CD4-positive, alpha-beta T cell treated with Interleukin-4 for 4 hours (primary cell): ENCODE data around the gene COL28A1.

ENCODE experiments used
- DNase-seq: peaks from one replicate; pipeline ENCODE4 v3.0.0-alpha.2; 2020

The COL28A1 gene

DNA sequence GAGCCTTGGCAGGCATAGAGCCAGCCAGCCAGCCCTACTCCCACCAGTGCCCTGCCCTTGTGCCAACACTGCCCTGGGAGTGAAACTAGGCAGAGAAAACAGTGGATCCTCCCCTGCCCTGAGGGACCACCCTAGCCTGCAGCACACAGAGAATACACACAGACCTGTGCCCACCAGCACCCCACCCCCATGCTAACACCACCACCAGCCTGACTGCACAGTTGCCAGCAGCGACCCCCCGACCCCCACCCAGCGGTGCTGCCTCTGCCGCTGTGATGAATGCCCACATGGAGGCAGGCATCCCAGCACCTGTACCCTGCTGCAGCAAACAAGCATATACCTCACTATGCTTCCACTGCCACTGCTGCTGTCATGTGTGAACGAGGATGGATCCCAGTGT lies 21.6 kb upstream of the COL28A1 start:
- DNase-seq, result no peak

DNA sequence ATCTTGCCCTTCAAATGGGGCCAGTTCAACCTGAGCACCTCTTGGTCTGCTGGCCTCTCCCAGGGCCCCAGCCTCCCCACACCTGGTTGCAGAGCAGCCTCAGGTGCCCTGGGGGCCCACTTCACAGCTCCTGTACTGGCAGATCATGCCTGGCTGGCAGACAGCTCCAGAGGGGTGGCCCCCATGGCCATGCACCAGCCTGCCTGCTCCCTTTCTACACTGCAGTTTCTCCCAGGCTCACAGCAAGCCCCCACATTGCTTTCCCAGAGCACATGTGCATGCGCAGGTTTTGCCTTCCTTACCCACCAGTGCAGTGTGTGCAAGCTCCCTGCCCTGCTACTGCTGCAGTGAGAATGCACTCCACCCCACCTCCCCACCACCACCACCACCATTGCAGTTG lies 21.2 kb upstream of the COL28A1 start:
- DNase-seq, result no peak

DNA sequence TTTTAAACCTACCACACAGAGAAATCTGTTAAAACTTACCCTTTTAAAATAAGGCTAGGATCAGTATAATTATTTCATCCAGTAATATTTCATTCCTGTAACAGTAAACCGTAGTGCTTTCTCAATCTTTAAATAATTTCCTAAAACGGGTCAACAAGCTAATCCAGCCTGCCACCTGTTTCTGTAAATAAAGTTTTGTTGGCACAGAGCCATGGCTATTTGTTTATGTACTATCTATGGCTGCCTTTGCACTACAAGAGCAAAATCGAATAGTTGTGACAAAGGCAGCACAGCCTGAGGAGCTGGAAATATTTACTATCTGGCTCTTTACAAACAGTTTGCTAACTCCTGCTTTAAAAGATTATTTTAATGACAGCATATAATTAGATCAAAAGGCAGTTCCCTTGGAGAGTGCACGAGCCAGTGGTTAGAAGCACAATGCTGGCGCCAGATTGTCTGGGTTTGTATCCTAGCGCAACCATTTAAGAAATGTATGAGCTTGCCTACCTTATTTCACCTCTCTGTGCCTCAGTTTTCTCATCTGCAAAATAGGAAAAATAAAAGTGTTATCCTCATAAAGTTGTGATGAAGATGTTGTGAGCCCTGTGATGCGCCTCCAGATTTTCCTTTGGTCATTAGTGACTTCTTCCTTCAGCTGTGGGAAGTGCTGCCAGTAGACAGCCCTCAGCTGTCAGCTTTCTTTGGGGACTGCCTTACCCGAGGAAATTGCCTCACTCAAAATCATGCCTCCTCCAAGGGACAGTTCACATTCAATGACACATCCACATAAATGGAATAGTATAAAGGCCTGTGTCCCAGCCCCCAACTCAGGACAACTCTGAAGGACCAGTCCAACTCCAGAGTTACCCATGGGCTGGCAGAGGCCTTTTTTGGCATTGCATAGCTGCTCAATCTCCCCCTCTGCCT lies 19.2 kb upstream of the COL28A1 start:
- DNase-seq, result no peak

DNA sequence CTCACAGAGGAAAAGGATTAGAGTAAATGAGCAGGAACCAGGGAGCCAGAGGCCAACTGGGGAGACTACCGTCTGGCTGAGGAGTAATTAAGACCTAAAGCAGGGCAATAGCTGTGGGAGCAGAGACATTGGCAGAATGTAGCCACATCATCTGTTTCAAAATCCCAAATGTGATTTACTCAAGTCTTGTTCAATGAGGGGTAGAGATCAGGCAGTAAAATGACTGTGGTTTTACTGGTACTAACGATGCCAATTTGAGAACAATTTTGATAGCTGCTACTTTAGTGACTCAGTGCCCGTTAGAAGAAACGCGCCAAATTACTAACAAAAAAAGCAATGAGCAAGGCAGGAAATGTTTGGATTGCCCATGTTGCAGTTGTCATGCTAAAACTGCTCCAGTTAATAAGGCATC lies 18.4 kb upstream of the COL28A1 start:
- DNase-seq, result no peak

DNA sequence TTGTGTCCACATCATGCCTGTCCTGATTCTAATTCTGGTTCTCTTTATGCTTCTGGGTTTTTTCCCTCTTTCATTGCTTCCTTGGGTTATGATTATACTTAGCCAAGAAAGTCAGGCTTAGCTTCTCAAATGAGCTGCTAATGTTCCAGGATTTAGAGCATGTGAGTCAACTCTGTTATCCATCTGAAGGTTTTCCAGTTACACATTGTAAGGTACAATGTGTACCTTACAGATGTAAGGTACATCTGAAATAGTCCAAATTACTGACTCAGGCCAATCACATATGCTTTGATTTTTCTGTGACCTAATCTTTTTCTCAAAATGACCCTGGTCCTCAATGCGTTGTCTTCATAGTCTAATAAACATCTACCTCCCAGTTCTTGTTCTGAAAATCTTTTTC lies 17.7 kb upstream of the COL28A1 start:
- no peak for DNase-seq

DNA sequence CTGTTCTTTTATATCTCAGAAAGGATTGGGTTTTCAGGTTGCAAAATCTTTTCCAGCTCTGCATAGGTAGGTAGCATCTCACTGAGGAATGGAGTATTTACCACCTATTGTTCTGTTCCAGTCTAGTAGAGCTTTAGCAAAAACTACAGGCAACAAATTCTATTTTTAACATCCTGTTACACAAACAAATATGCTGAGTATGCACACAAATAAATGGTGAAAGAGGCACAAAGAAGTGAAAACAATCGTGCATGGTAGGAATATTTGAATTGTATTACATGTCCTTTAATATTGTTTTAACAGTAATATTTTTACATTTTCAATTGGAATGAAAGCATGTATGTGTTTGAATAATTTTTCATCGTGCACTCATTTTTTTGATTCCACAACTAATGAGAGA lies 16.5 kb upstream of the COL28A1 start:
- no peak for DNase-seq

DNA sequence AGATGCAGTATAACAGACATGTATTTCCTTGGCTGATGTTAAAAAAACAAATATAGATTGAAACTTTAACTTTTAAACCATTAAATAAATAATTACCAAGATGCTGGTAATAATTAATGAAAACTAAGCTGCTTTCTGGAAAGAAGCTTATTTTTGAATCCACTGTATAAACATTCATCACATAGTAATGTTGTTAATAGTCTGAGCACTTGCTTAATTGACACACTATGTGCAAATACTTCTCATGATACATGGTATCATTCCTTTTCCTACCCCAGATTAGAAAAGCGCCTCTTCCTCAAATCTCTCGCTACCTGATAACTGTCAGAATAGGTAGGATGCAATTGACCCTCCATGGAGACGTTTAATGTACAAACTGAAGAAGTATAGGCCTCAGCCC lies 15.0 kb upstream of the COL28A1 start:
- no peak for DNase-seq

DNA sequence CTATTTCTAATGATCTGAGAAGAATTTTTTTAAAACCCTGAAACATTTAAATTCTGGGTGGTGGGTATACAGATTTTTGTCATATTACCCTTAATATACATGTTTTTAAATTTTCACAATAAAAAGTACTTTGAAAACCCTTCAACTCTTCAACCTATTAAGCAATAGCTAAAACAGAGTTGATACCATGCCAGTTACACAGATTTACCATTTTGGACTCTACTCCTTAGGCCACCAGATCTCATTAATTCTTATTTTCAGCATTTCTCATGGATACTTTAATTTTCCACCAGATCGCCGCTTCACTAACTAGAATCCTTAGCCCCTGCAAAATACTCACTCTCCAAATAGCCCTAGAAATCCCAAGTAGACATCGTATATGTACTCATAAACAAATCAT lies 12.7 kb upstream of the COL28A1 start:
- no peak for DNase-seq

DNA sequence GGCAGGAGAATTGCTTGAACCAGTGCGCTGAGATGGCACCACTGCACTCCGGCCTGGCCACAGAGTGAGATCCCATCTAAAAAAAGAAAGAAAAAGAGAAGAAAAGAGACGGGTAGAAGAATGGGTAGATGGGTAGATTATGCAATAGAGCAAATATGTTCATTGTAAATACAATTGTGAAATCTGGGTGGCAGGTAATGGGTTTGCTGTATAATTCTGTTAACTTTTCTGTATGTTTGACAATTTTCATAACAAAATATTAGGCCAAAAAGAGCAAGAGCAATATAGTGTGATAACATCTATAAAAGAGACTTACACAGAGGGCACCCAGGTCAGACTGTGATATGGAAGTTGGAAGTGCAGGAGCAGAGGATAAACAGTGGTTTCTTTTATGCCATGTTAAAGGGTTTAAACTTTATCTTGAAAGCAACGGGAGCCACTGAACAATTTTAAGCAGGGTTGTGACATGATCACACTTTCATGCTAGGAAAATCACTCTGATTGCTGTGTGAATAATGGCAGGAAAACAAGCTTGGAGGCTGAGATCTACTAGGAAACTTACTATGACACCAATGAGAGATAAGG lies 6.7 kb upstream of the COL28A1 start:
- no peak for DNase-seq

DNA sequence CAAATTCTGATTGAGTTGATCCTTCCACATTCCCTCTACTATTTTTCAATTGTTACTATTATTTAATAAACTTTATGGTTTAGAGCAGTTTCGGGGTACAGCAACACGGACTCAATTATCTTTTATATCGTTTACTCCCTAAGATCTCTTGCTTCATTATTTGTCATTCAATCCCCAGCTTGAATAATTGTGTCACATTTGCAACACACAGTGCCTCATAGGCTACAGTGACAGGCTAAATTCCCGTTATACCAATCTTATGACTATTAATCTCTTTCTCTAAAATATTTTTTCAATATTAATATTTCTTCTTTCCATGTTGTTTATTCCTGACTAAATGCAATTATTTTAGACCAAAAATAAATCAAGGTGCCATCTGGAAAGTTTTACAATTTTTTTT lies 4.0 kb upstream of the COL28A1 start:
- no peak for DNase-seq

DNA sequence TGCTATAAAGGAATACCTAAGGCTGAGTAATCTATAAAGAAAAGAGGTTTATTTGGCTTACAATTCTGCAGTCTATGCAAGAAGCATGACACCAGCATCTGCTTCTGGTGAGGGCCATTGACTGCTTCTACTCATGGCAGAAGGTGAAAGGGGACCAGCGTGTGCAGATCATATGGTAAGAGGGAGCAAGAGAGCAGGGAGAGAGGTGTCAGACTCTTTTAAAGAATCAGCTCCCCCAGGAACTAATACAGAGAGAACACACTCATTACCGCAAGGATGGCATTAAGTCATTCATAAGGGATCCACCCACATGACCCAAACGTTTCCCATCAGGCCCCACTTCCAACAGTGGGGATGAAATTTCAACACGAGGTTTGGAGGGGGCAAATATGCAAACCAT lies 3.5 kb upstream of the COL28A1 start:
- DNase-seq, result no peak

DNA sequence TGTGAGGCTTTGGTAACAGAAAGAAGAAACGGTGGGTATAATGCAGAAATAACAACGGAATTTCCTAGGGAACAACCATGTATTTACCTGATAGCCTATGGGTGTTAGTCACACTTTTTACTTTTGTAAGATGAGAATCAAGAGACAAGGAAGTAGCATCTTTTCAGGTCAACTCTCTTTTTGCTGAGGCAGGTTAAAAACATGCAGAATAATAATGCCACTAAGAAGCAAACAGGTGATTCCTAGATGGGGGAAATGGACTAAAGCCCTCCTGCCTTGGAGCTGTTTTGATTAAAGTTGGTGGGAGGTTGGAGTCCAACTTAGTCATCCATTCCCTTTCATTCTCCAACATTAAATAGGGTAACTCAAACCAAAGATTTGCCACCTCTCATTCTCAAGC lies 2.0 kb upstream of the COL28A1 start:
- DNase-seq, result no peak

DNA sequence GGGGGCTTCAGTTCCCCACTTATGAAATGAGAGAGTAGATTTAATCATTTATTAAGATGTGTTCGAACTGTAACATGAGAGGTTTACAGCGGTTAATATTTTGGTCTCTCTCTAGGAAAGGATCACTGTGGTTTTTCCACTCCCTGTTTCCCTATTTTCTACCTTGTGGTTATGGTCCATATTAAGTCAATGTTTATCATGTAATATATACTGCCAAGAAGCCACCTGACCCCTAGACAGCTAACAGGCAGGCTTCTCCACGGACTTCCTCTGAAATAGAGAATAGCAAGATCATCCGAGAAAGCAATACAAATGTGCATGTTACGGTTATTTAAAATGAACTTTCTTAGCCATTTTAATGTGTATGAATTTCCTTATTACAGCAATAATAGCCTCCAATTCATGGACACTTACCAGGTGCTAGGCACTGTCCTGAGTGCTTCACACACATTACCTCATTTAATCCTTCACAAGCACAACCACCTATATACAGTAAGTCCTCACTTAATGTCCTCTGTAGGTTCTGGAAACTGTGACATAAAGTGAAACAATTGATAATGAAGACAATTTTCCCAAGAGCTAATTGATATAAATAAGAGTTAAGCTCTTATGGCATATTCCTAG lies 835 bp upstream of the COL28A1 start:
- DNase-seq, result no peak

DNA sequence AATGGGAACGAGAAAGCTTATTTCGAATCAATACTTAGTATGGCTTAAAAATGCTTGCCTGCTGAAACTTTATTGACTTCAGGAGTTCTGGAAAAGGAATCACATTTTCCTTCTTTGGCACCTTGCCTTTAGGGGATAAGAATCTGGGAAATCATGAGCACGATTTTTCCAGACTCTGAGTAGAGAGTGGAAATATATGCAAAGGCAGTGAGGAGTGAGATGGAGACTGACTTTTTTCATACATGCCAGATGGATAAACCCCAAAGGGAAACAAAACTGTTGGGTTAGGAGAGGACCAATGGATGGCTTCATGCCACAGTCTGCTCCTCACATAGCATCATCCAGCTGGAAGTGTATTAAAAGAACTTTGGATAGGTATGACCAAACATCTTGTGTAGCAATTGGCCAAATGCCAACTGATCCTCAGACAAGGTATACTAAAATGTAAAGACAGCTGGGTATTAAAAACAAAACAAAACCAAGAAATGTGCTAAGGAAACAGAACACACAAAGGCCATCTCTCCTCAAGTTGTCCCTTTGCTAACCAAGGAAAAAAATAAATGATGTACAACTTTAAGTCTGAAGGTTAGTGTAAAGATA lies 1.7 kb downstream of the COL28A1 start:
- no peak for DNase-seq

DNA sequence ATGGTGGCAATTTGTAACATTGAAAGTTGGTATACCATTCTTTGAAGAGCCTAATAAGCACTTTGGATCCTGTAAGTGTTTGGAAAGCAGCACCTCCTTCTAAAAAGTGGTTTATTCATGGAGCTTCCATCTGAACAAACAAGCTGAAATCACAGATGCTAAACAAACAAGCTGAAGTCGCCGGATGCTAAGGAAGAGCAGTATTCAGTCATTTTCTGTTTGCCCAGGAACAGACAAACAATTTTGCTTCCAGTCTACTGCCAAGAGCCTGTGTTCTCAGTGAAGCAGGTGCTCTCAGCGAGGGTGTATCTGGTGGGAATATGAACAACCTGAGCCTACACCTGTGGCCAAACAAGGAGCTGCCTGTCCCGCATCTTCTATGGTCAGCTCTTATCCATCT lies 6.3 kb downstream of the COL28A1 start:
- no peak for DNase-seq

DNA sequence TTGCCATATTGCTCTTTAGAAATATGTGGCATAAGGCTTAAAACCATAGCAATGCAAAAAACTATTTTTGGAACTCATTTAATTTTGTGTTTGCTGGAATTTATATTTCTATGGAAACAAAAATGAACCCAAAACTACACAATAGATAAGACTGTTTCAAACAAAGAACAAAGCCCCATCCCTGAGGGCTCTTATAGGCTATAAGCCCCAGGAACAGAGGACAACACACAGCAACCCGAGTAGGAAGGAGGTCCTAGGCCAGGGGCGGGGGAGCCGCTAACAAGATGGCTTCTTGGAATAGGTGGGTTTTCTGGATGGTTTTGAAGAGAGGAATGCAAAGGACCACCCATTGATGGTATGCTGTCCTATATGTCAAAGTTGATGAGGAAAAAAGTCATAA lies 8.6 kb downstream of the COL28A1 start:
- no peak for DNase-seq

DNA sequence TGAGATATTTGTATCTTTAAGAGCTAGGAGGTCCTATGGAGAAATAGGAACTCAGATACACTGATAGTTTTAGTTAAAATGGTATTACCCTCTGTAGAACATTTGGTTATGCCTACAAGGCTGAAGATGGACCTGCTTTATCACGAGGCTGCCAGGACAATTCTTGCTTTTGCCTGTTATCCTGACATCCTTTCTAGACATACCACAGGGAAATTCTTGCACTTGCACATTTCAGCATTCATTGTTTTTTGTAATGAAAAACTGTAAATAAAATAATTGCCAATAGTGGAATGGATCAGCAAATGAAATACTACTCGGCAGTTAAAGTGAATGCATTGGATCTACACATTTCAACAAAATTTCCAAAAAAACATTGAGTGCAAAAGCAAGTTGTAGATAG lies 9.7 kb downstream of the COL28A1 start:
- no peak for DNase-seq

DNA sequence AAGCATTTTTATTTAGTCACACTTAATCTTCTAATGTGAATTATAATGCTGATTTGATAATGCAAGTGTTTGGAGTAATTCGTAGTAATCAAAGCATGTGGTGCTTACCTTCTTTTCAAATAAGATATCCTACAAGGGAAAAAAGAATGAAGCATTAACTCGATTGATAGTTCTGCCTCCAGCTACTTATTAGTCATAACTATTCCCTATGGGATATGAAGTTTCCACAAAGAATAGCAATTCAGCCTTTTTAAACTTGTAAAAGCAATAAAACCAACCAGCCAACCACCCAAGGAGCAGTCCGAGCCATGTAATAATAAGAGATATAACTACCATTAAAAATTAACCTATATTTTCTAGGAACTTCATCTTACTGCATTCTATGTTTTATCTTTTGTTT lies 11.6 kb downstream of the COL28A1 start:
- no peak for DNase-seq

DNA sequence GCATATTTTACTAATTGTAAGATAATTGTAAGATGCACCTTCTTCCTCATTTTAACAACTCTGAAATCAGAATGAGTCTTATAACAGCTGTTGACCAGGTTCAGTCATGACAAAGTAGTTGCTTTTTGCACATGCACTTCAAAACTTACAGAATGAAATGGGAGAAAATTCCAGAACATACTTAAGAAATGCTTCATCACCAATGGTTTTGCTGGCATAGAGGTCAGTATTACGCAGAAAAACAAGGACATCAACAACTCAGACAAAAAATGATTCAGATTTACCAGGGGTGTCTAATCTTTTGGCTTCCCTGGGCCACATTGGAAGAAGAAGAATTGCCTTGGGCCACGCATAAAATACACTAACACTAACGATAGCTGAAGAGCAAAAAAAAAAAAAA lies 13.3 kb downstream of the COL28A1 start:
- DNase-seq, result no peak

DNA sequence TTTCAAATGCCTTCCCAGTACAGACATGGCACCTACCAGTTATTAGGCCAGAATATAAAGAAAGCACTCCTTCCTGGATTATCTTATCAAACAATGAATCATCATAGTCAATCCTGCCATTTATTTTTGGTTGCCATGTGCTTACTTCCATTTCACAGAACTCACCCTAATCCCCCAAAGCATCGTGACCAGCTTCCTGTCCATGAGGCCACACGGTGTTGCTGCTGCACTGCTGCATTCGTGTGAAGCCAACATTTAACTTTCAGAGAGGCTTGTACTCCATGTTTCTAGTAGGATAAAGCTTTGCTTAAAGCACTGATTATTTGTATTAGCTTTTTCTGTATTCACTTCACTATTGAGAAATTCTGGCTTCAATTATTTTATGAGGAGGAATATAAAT lies 14.4 kb downstream of the COL28A1 start:
- no peak for DNase-seq

DNA sequence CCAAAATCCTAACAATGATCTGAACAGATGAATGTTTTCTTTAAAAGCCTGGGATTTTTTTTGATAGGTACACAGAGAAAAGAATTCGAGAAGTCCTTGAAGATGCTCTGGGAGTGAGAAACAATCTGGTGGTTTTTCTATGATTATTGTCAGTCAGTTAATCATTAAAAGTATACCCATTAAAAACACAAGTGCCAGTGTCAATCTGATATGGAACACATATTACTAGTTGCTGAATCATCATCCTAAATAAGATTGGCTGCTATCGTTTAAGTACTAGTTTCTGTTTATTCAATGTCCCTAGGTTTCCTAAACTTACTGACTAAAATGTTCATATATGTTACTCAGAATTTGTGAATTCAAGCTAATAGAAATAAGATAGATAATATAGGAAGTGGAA lies 16.1 kb downstream of the COL28A1 start:
- no peak for DNase-seq

DNA sequence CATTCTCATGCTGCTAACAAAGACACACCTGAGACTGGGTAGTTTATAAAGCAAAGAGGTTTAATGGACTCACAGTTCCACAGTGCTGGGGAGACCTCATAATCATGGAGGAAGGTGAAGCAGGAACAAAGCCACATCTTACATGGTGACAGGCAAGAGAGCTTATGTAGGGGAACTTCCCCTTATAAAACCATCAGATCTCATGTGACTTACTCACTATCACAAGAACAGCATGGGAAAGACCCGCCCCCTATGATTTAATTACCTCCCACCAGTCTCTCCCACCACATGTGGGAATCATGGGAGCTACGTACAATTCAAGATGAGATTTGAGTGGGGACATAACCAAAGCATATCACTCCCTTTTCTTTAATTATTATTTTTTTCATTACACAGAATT lies 16.6 kb downstream of the COL28A1 start:
- no peak for DNase-seq

DNA sequence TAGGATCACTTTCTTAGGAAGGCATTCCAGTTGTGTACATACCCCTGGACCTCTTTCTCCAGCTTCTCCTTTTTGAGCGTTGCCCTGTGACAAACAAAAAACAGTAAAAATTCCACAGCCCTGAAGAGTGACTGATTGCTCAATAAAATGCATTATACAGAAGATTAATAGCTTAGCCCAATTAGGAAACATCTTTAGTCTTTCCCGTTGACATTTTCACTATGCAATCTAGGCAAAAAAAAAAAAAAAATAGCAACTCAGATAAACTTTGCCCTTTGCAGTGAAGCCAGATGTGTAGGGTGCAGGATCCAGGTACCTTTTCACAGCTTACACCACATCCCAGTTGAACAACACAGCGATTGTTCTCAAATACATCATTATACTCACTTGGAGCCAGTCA lies 17.9 kb downstream of the COL28A1 start:
- DNase-seq, result no peak

DNA sequence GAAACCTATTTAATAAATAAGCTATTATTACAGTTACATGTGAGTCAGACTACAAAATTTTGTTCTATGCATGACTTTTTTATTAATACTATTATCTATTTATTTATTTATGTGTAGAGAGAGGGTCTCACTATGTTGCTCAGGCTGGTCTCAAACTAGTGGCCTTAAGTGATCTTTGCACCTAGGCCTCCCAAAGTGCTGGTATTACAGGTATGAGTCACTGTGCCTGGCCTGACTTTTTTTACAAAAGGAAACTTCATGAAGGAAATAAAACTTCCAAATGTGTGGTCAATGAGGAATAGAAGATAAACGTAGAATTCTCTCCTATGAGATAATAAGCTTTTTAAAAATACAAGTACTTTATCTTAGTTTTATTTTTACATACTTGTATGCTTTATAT lies 19.0 kb downstream of the COL28A1 start:
- DNase-seq, result no peak
